Mucosa of stomach (tissue), 1 donor: ENCODE data around the gene SLC37A3.

ENCODE experiments used
- H3K27me3 ChIP-seq: one replicate; pipeline ENCODE4 v1.7.0; 2013; ENCODE audit warnings: mild to moderate bottlenecking, low read length; ENCODE audit not compliant: control insufficient read depth, insufficient read depth
- H3K36me3 ChIP-seq: one replicate; pipeline ENCODE4 v1.7.0; 2013; ENCODE audit warnings: low read length; ENCODE audit not compliant: control insufficient read depth, insufficient read depth
- H3K4me1 ChIP-seq: one replicate; pipeline ENCODE4 v1.7.0; 2013; ENCODE audit warnings: mild to moderate bottlenecking, low read length; ENCODE audit not compliant: control insufficient read depth, insufficient read depth
- H3K4me3 ChIP-seq: one replicate; pipeline ENCODE4 v1.7.0; 2013; ENCODE audit warnings: low read length
- H3K9ac ChIP-seq: one replicate; pipeline ENCODE4 v1.7.0; 2013; ENCODE audit warnings: mild to moderate bottlenecking, low read length, moderate library complexity
- H3K9me3 ChIP-seq: one replicate; pipeline ENCODE4 v1.7.0; 2013; ENCODE audit warnings: mild to moderate bottlenecking, low read length, moderate library complexity; ENCODE audit not compliant: control insufficient read depth
- donor health status: Pancreatic carcinoma.

SLC37A3 gene

DNA sequence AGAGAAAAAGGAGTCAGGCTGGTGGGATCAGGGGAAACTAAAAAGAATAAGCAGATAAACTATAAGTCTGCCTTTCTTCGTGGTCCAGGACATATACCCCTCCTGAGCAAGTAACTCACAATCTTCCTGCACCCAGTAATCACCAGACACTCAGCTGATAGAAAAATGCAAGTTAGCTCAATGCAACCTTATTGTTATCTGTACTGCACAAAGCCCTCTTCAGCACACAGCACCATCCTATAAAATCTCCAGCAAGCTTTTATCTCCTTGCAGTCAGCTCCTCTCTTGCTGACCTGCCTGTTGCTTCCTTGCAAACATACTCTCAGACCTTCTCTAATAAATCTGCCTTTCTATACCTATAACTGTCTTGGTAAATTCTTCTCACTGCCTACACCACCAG, 6.7 kb downstream of the SLC37A3 start:
- Histone ChIP-seq H3K9me3 (no peaks in the 10 kb centered on the region), H3K36me3 (no peaks in the 10 kb centered on the region), H3K4me1 (peaks cover 7% of the 10 kb centered on the region), H3K9ac (no peak overlapping the region), H3K27me3 (no peaks in the 10 kb centered on the region), H3K4me3 (no peak overlapping the region)

DNA sequence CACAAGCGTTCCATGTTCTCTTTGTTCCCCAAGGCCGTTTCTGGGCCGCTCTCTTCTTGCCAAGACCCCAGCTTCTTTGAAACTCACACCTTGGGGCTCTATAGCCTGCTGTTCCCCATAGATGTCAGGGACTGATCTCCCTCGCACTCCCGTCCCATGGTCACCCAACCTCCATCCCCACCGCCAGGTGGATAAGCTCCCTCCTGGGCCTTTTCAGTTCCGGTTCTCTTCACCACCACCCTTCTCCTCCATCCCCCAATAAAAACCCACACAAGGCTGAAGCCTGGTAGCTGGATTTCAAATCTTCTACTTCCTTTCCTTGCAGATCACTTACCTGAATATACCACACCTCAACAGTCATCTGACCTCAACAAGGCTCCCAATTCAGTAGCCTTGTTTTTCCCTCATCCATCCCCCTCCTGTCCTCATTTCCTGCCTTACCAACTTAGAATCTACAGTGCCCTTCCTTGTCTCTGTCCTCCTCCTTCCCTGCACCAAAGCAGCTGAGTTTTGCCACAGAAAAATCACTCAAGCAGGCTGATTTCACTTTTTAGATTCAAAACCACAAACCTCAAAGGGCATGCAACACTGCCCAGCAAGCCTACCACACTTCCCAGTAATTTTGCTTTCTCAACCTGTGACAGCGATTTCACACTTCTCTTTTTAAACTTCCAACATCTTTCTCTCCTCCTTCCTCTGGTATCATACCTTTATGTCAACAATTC, 7.7 kb downstream of the SLC37A3 start:
- Histone ChIP-seq H3K4me1 (no peaks in the 10 kb centered on the region), H3K9me3 (no peaks in the 10 kb centered on the region), H3K27me3 (no peaks in the 10 kb centered on the region), H3K36me3 (no peaks in the 10 kb centered on the region), H3K4me3 (no peak overlapping the region), H3K9ac (no peak overlapping the region)

DNA sequence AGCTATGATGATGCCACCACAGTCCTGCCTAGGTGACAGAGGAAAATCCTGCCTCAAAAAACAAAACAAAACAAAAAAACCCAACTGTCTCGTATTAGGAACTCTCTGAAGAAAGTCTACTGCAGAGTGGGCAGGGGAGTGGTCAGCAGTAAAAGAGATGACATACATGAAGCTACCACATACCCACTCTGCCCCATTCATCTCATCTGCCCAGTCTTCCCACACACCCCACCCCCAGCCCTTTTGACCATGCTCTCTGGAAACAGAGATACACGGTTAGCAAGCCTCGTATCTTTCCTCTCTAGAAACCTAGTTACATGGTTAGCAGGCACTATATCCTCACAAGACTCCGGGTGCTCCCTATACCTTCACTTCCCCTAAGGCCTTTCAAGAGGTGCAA, 8.3 kb downstream of the SLC37A3 start:
- Histone ChIP-seq H3K9me3 (no peaks in the 10 kb centered on the region), H3K36me3 (no peaks in the 10 kb centered on the region), H3K4me3 (no peak overlapping the region), H3K9ac (no peak overlapping the region), H3K4me1 (no peaks in the 10 kb centered on the region), H3K27me3 (no peaks in the 10 kb centered on the region)

DNA sequence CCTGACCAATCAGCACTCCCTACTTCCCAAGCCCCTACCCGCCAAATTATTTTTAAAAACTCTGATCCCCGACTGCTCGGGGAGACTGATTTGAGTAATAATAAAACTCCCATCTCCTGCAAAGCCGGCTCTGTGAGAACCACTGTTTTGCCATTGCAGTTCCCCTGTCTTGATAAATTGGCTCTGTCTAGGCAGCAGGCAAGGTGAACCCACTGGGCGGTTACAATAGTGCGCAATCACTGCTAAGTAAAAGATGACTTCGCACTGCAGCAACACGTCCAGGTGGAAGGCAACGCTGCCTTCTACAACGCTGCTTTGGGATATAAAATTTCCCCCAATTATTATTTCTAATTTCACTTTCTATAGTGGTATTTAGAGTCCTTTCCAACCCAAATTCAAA, 8.9 kb downstream of the SLC37A3 start:
- no peaks in the 10 kb centered on the region for H3K9me3 ChIP-seq
- no peaks in the 10 kb centered on the region for H3K4me1 ChIP-seq
- no peak overlapping the region for H3K4me3 ChIP-seq
- H3K27me3 ChIP-seq = no peaks in the 10 kb centered on the region
- no peak overlapping the region for H3K9ac ChIP-seq
- H3K36me3 ChIP-seq = no peaks in the 10 kb centered on the region

DNA sequence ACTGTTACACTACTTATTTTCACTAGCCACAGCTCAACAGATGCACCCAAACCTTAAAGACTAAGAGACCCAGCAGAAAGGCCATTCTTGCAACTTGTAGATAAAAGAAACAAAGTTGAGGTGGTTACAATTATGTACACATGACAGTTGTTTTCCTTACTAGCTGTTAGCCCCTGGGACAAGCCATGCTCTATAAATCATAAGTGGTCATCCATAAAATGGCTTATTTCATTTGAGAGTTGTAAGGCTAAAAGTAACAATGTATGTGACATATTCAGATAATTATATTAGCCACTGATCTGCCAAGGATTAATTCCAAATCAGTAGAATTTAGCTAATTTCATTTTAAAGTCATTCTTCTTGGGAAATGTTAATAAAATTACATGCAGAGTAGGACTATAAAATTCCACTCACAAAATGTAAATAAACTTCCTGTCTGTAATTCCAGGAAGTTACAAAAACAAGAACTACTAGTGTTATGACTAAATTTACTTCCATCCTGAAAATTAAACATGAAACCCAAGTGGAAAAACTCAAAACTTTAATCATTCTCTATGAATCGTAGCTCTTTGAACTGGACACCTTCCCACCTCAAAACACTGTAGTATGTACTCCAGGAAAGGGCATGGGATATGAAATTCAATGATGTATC, 13.3 kb downstream of the SLC37A3 start:
- Histone ChIP-seq H3K9me3 (no peaks in the 10 kb centered on the region), H3K4me1 (no peaks in the 10 kb centered on the region), H3K4me3 (no peak overlapping the region), H3K9ac (no peak overlapping the region), H3K36me3 (no peaks in the 10 kb centered on the region), H3K27me3 (no peaks in the 10 kb centered on the region)

DNA sequence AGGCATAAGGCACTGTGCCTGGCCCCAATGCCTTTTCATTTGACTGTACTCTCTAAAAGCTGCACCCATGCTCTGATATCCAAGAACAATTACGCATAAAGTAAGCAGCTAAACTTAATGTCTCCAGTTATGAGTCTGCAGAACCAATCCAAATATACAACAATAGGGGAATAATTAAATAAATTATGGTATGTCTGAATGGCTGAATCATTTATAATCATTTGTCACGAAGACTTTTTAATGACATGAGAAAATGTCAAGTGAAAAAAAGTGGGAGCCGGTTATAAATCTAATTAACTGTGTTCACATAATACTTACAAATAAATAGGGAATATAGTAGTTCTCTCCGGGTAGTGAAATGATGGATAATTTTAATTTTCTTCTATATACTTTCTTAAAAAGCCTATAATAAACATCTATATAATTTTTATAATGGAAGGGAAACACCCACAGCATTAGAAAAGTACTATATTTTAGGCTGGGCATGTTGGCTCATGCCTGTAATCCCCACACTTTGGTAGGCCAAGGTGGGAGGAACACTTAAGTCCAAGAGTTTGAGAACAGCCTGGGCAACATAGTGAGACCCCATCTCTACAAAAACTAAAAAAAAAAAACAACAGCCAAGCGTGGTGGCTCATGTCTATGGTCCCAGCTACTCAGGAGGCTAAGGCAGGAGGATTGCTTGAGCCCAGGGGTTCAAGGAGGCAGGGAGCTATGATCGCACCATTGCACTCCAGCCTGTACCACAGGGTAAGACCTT, 14.2 kb downstream of the SLC37A3 start:
- no peaks in the 10 kb centered on the region for H3K9me3 ChIP-seq
- H3K27me3 ChIP-seq = no peaks in the 10 kb centered on the region
- no peaks in the 10 kb centered on the region for H3K4me1 ChIP-seq
- H3K9ac ChIP-seq = no peak overlapping the region
- no peaks in the 10 kb centered on the region for H3K36me3 ChIP-seq
- no peak overlapping the region for H3K4me3 ChIP-seq

DNA sequence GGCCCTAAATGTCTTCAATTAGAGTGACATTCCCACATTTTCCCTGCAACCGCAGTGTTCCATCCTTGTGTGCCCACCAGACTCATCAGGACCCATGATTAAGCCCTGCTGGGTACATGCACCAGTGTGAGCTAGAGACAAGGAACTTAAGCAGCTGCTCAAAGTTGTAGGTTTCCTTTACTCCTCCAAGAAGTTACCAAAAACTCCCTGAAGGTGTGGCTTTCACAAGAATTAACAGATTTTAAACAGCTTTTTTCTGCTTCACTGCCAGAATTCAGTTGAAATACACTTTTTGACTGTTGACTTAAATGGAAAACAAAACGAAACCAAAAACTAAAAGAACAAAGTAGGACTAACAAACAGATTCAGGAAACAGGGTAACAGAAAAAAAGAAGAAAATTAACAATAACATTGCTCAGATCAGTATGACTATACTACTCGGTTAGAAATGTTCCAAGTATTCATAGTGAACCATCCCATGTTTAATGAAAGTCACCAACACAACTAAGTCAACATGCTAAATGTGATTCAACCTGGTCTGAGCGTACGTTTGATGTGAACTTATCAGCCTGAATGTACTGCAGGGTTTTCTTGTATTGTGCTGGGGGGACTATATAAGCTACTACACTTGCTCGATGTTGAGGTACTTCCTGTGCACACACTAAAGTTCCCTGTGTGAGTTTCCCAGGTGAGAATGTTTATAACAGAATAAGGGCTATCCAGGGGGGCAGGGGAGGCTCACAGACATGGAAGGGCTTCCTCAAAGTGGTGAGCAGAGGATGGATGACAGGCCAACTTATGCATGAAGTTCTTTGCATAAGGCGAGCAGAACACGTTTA, 22.2 kb downstream of the SLC37A3 start:
- Histone ChIP-seq H3K36me3 (no peaks in the 10 kb centered on the region), H3K4me1 (no peaks in the 10 kb centered on the region), H3K9me3 (no peaks in the 10 kb centered on the region), H3K4me3 (no peak overlapping the region), H3K27me3 (no peaks in the 10 kb centered on the region), H3K9ac (no peak overlapping the region)

DNA sequence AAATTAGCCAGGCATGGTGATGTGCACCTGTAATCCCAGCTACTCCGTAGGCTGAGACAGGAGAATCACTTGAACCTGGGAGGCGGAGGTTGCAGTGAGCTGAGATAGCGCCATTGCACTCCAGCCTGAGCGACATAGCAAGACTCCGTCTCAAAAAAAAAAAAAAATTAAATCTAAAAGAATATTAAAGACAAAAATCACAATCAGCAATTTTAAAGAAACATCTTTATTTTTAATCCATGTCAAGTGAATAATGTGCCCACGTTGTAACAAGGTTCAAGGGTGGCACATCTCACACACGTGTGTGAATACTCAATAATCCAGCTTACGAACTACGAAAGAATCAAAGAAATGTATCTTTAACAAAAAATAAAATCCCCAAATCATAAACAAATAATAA, 23.0 kb downstream of the SLC37A3 start:
- no peak overlapping the region for H3K4me3 ChIP-seq
- H3K4me1 ChIP-seq = no peaks in the 10 kb centered on the region
- H3K9me3 ChIP-seq = no peaks in the 10 kb centered on the region
- no peak overlapping the region for H3K9ac ChIP-seq
- H3K36me3 ChIP-seq = no peaks in the 10 kb centered on the region
- no peaks in the 10 kb centered on the region for H3K27me3 ChIP-seq

DNA sequence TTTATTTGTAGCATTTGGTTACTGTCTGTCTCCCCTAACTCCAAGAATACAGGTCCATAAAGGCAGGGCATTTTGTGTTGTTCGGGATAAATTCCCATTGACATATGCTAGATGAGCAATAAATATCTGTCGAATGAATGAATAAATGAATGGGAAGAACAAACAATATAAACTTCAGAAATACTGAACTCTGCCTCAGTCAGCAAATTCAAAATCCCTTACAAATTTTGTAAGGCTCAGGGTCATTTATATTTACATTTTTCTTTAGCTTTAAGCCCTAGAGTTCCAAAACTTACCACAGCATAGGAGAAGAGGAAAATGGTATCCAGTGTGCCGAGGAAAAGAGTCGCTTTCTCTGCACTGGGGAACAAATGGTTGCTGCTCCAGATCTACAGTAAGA, 29.0 kb downstream of the SLC37A3 start:
- Histone ChIP-seq H3K36me3 (no peaks in the 10 kb centered on the region), H3K4me1 (no peaks in the 10 kb centered on the region), H3K4me3 (no peak overlapping the region), H3K27me3 (no peaks in the 10 kb centered on the region), H3K9me3 (no peaks in the 10 kb centered on the region), H3K9ac (no peak overlapping the region)

DNA sequence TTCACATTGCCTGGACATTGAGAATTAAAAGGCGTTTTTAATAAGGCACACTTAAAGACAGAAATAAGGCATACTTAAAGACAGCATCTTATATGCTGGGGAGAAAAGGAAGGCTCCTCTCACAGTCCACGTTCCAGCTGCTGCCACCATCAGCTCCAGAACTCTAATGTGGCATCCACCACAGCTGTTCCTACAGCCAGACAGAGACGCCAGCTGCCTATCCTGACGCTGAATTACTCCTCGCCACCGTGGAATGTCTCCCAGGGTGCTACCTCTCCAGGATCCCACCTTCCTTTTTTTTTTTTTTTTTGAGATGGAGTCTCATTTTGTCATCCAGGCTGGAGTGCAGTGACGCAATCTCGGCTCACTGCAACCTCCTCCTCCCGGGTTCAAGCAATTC, 30.8 kb downstream of the SLC37A3 start:
- no peaks in the 10 kb centered on the region for H3K27me3 ChIP-seq
- H3K9me3 ChIP-seq = no peaks in the 10 kb centered on the region
- no peak overlapping the region for H3K9ac ChIP-seq
- H3K36me3 ChIP-seq = no peaks in the 10 kb centered on the region
- H3K4me1 ChIP-seq = no peaks in the 10 kb centered on the region
- no peak overlapping the region for H3K4me3 ChIP-seq

DNA sequence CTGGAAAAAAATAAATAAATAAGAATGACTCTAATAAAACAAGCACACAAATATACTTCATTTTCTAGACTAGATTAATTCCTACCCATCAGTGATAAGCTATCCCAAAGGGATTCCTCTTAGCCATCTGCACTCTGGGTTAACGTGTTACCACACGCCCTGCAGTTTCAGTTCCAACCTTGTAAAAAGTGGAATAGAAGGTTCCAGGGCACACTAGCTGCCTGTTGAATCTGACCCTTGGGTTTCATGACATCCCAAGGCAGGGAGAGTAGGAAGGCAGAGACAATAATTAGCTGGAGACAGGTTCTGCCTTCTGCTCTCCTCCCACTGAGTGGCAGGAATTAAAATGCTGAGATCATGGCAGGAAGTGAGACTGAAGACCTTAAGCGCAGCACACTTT, 33.5 kb downstream of the SLC37A3 start:
- H3K4me1 ChIP-seq = no peaks in the 10 kb centered on the region
- no peaks in the 10 kb centered on the region for H3K36me3 ChIP-seq
- no peaks in the 10 kb centered on the region for H3K9me3 ChIP-seq
- no peak overlapping the region for H3K4me3 ChIP-seq
- no peak overlapping the region for H3K9ac ChIP-seq
- no peaks in the 10 kb centered on the region for H3K27me3 ChIP-seq
